GDM1 (cell line): ENCODE data around the gene STIM1.

Source experiments
- DNase-seq: peaks from one replicate; lab custom pipeline; 2025; lab: John Stamatoyannopoulos, UW

Gene STIM1

GRCh38 chr11:3830730-3831129 lies 24.7 kb upstream of the STIM1 start:
- DNase-seq, result no peak

DNA sequence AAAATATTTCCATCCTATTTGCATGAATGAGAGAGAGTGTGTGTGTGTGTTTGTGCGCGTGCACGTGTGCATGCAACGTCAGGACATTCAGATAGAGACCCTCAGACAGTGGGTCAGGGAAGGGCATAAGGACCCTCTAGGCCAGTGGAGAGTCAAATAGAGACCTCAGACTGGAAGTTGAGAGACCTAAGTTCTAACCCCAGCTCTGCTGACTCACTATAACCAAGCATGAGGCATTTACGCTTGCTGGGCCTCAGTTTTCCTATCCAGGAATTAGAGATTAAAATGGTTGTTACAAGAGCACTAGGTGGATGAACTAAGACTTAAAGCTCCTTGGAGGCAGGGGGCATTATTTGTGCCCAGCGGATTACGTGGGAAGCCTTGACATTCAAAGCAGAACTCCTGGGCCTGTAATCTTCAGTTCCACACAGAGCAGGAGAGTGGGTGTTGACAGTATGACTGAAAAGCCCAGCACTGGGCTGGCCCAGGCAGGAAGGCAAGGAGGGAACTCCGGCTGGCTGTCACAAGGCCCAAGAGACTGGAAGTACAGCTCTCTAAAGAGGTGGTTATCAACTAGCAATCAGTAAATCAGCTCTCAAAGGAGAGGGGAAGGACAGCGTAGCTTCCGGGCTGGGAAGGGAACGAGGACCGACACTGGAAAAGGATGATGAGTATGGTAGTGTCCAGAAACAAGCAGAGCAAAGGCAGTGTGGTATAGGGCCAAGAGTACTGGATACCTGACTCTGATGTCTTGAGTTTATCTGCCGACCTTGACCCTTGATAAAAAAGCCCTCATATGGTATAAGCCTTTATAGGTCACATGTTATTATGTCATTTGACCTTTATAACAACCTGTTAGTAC lies 23.9 kb upstream of the STIM1 start:
- DNase-seq, result no peak

DNA sequence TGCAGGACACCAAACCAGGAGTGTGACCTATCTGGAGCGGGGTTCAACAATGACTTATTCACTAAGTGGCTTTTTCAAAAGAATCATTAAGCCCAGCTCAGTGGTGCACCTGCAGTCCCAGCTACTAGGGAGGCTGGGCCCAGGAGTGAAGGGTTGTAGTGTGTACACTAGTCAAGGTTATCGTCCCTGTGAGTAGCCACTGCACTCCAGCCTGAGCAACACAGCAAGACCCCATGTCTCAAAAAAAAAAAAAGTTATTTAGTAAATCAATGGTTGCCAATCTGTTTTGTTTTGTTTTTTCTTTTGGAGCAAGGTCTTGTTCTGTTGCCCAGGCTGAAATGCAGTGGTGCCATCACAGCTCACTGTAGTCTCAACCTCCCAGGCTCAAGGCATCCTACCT lies 22.6 kb upstream of the STIM1 start:
- DNase-seq, result no peak

DNA sequence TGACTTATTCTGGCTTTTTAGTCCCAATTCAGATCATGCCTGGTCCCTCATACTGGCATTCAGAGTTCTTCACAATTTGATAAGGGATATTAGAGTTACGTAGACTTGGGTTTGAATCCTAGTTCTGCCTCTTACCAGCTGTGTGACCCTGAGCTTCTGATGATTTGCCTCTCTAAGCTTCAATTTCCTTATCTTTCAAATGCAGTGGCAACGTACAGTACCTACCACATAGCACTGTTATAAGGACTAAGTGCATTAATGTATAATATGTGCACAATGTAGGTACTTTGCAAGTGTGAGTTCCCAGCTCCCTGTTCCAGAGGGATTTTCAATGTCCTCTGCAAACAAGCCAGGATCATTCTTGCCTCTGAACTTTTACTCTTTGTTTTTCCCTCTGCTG lies 22.0 kb upstream of the STIM1 start:
- no peak for DNase-seq

GRCh38 chr11:3834349-3834663 lies 21.2 kb upstream of the STIM1 start:
- DNase-seq, result no peak

- DNase-seq, result peak; percentile 79
These were observed 20.6 kb upstream of the STIM1 start for GRCh38 chr11:3834664-3835461.

- DNase-seq, result no peak
These were observed 19.7 kb upstream of the STIM1 start for GRCh38 chr11:3835751-3836150.

GRCh38 chr11:3836903-3837302 lies 18.6 kb upstream of the STIM1 start:
- DNase-seq, result no peak

- peak; percentile 80 for DNase-seq
These were observed 17.7 kb upstream of the STIM1 start for GRCh38 chr11:3837793-3838192.

GRCh38 chr11:3838504-3838903 lies 17.0 kb upstream of the STIM1 start:
- no peak for DNase-seq

GRCh38 chr11:3840004-3840869 lies 15.2 kb upstream of the STIM1 start:
- no peak for DNase-seq

GRCh38 chr11:3840870-3841425 lies 14.5 kb upstream of the STIM1 start, which contains the start of gene RHOG:
Gene RHOG, minus strand, starts transcription at chr11:3840959. Its CDS starts 12,821 bp downstream, at chr11:3828138.
- DNase-seq, result peak; percentile 70

GRCh38 chr11:3841426-3842350 lies 13.8 kb upstream of the STIM1 start:
- DNase-seq, result peak; percentile 85

GRCh38 chr11:3843326-3843725 lies 12.1 kb upstream of the STIM1 start:
- DNase-seq, result no peak

- DNase-seq, result no peak
These were observed 10.2 kb upstream of the STIM1 start for GRCh38 chr11:3845246-3845645.

DNA sequence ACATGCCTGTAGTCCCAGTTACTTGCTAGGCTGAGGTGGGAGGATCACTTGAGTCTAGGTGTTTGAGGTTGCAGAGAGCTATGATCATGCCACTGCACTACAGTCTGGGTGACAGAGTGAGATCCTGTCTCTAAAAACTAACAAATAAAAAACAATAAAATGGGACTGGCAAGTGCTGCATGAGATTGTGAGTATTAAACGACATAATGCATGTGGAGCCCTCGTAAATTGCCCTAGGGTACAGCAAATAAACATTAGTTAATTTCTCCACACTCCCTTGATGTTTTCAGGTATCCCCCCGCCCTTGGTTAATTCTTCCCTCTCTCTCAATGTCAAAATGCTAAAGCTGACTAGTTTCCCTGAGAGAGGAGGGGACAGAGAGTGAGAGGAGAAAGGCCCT lies 9.8 kb upstream of the STIM1 start:
- no peak for DNase-seq

DNA sequence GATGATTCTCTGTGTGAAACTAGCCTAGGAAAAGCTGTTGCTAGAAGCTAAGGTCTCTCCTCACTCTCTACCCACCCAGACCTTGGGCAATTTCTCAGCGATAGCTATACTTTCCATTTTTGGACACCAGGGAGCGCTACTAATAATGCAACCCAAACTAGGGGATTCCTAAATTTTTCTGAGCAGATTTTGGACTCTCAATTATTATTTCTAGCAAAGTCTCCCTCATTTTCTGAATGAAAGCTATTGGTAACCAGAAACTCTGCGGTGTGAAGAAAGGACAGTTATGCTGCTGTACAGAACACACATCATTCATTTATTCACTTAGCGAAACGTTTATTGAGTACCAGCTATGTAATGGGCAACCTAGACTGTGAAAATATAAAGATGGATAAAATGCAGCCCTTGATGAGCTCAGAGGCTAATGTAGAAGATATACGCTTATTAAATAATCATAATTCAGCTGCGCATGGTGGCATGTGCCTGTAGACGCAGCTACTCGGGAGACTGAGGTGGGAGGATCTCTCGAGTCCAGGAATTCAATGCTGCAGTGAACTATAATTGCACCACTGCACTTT lies 6.1 kb upstream of the STIM1 start:
- peak; percentile 40 for DNase-seq

DNA sequence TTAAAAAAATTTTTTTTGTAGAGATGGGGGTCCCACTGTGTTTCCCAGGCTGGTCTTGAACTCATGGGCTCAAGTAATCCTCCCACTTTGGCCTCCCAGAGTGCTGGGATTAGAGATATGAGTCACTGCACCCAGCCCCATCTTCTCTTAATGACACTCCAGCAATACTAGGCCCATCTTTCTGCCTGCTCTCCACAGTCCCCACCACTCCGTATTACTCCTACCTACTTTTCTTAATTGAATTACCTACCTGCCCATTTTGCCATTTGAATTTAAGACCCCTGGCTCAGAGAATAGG lies 2.0 kb upstream of the STIM1 start:
- no peak for DNase-seq

- peak; percentile 62 for DNase-seq
These were observed 1.4 kb upstream of the STIM1 start for GRCh38 chr11:3853899-3854659.

DNA sequence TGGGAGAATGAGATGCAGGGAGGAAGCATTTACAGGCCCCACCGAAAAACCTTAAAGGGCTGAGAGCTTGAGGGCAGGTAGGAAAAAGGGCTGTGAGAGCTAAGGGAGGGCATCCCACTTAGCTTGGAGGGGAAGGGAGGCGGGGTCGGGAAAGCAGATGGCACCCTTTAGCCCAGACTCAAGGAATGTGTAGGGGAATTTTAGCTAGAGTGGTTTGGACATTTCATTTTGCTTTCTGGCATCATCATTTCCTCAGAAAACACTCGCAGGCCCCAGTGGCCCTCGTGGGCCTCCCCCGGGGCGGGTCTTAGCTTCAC lies 846 bp upstream of the STIM1 start:
- DNase-seq, result no peak
